ENCODE measurements around the gene LAMTOR1. TPM values are rescaled to one million over a fixed set of nuclear protein-coding genes. Genes with fewer than 3 reads are reported as not detected.

Gene LAMTOR1
- polyA plus RNA-seq, 2 of the 4 experiments (the other 2 are of a cell fraction) = 66.1 to 119 TPM

- no peak overlapping the region for H3K27ac ChIP-seq
- ATAC-seq = no peak; a peak in 1 of 6 replicates
Observed at GRCh38 chr11:72058416-72059034, 44.6 kb downstream of the LAMTOR1 start.

DNA sequence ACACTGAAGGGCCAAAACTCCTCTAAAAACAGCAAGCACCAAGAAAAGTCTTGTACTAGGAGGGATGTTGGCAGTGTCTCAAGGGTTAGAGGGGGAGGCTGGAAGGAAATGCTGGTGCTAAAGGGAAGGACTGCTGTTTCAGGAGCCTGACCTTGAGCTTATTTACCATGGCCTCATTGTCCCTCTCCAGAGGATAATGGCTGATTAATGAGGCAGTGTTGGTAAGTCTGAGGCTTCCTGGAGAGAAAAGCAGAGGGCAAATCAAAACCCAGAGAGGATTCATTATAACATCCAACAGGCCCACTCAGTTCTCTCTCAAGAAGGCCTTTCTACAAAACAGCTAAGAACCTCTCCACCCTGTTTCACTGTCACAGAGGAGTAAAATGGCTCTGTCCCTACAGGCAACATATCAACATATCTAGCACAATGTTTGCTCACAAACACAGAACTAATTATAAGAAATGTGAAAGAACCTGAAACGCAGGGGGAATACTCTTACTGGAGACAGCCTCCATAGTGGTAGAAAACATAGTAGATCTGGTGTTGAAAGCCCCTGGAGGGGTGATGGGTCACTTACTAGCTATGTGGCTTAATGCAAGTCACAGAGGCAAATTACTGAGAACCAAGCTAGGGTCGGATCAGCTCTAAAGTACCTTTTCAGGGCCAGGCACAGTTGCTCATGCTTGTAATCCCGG lies 54.2 kb downstream of the LAMTOR1 start:
- ATAC-seq = no peak
- Histone ChIP-seq H3K27ac (no peak overlapping the region), H3K4me1 (no peaks in the 10 kb centered on the region), H3K4me3 (no peak overlapping the region), H3K9me3 (no peaks in the 10 kb centered on the region), H3K4me2 (no peak overlapping the region)
- POLR2A ChIA-PET = interaction anchor here (0.7 kb wide), 1 partner anchor 20 kb away, joined by 3 read pairs; no protein-coding TSS in a partner anchor
- DNase-seq (ENCODE audit: low read depth in 1 of 2, low spot score in 1 of 2) = no peak
- CTCF ChIA-PET = interaction anchor here (0.6 to 2.2 kb wide), 9 partner anchors 8 to 72 kb away, joined by 3 to 11 read pairs (median 3); no protein-coding TSS in a partner anchor
- no peak for FAIRE-seq
- no peak for TF ChIP-seq RAD21 (conservative IDR thresholded peaks at IDR 0.05 in 1 of 2, IDR thresholded peaks at IDR 0.05 in 1 of 2)
- no peak for TF ChIP-seq BCL3 (IDR thresholded peaks at IDR 0.05)
- TF ChIP-seq HEYL (CRISPR knock-in tag; IDR thresholded peaks at IDR 0.05) = no peak
- no peak for TF ChIP-seq REST (IDR thresholded peaks at IDR 0.05)
- no peak for TF ChIP-seq POLR2A (IDR thresholded peaks at IDR 0.05; ENCODE audit: low read length)
- no peak for TF ChIP-seq EHF (CRISPR knock-in tag; IDR thresholded peaks at IDR 0.05)
- TF ChIP-seq TFCP2L1 (CRISPR knock-in tag; IDR thresholded peaks at IDR 0.05) = no peak
- WGBS (ENCODE audit: missing lambda C conversion rate) = 93% methylated on average over 3 of the region's 3 CpGs

More at GRCh38 chr11:72058416-72059034, 44.6 kb downstream of the LAMTOR1 start:
- Histone ChIP-seq H3K9me3 (no peaks in the 10 kb centered on the region), H3K4me1 (no peaks in the 10 kb centered on the region), H3K4me2 (no peak overlapping the region), H3K4me3 (no peak overlapping the region)
- no peak for DNase-seq (ENCODE audit: low read depth in 1 of 2, low spot score in 1 of 2)
- no peak for TF ChIP-seq SREBF2 (IDR thresholded peaks at IDR 0.05)
- no peak for TF ChIP-seq BCL3 (IDR thresholded peaks at IDR 0.05)
- no peak for TF ChIP-seq EP300 (IDR thresholded peaks at IDR 0.05)
- no peak for TF ChIP-seq FOXS1 (CRISPR knock-in tag; IDR thresholded peaks at IDR 0.05)
- no peak for TF ChIP-seq ELK1 (IDR thresholded peaks at IDR 0.05; ENCODE audit: low read depth, low read length)
- TF ChIP-seq MAX (IDR thresholded peaks at IDR 0.05) = no peak
- no peak for TF ChIP-seq POLR2AphosphoS2 (conservative IDR thresholded peaks at IDR 0.05; ENCODE audit: low read length)
- TF ChIP-seq RCOR1 (IDR thresholded peaks at IDR 0.05; ENCODE audit: low read depth, low read length) = no peak
- TF ChIP-seq HOXA7 (CRISPR knock-in tag; IDR thresholded peaks at IDR 0.05) = no peak
- no peak for TF ChIP-seq NFE2L2 (conservative IDR thresholded peaks at IDR 0.05; ENCODE audit: low read length)
- POLR2A ChIA-PET = no interaction called here
- no peak for FAIRE-seq
- 87% methylated on average over 3 of the region's 3 CpGs for WGBS (ENCODE audit: missing lambda C conversion rate)
- CTCF ChIA-PET = interaction anchor here (0.6 to 3.6 kb wide), 6 partner anchors 8 to 1003 kb away, joined by 3 to 15 read pairs (median 7); no protein-coding TSS in a partner anchor

Small RNA genes within 50 kb of the gene (small RNA-seq; reads per million reads assigned to genes)
- gene MIR3165 = 0 to 2.6 (median 0) reads per million in 6 experiments
- 0 reads per million in 6 experiments for gene RNU6-72P

Other genes starting within 250 kb of the LAMTOR1 start
- gene DEFB131B, start 224.8 kb downstream of the LAMTOR1 start, polyA plus RNA-seq (2011; rRNA removed) = not detected in 2 replicates
- not detected in 3 replicates for gene DEFB131B, start 224.8 kb downstream of the LAMTOR1 start, polyA plus RNA-seq (2017; fragmentation: RNase III; extraction: RNeasy Plus Mini Kit Qiagen cat#74134 plus additional on column Dnase treatment)
- gene XNDC1N, start 174.7 kb downstream of the LAMTOR1 start, polyA plus RNA-seq (2011; rRNA removed) = 6.9 and 7.6 TPM in 2 replicates
- gene XNDC1N, start 174.7 kb downstream of the LAMTOR1 start, polyA plus RNA-seq (2017; fragmentation: RNase III; extraction: RNeasy Plus Mini Kit Qiagen cat#74134 plus additional on column Dnase treatment) = 4.3 to 5.0 TPM (median 4.9 TPM) in 3 replicates
- 102 and 105 TPM in 2 replicates for gene RNF121, start 174.3 kb downstream of the LAMTOR1 start, polyA plus RNA-seq (2011; rRNA removed)
- 79.0 to 87.2 TPM (median 80.3 TPM) in 3 replicates for gene RNF121, start 174.3 kb downstream of the LAMTOR1 start, polyA plus RNA-seq (2017; fragmentation: RNase III; extraction: RNeasy Plus Mini Kit Qiagen cat#74134 plus additional on column Dnase treatment)
- 7.6 and 7.7 TPM in 2 replicates for gene IL18BP, start 104.4 kb downstream of the LAMTOR1 start, polyA plus RNA-seq (2011; rRNA removed)
- gene IL18BP, start 104.4 kb downstream of the LAMTOR1 start, polyA plus RNA-seq (2017; fragmentation: RNase III; extraction: RNeasy Plus Mini Kit Qiagen cat#74134 plus additional on column Dnase treatment) = 6.0 to 7.9 TPM (median 6.6 TPM) in 3 replicates
- gene NUMA1, start 22.8 kb downstream of the LAMTOR1 start, polyA plus RNA-seq (2011; rRNA removed) = 51.5 and 64.6 TPM in 2 replicates
- gene NUMA1, start 22.8 kb downstream of the LAMTOR1 start, polyA plus RNA-seq (2017; fragmentation: RNase III; extraction: RNeasy Plus Mini Kit Qiagen cat#74134 plus additional on column Dnase treatment) = 56.3 to 65.8 TPM (median 64.5 TPM) in 3 replicates
- 14.3 and 16.3 TPM in 2 replicates for gene LRRC51, start 22.4 kb downstream of the LAMTOR1 start, polyA plus RNA-seq (2011; rRNA removed)
- gene LRRC51, start 22.4 kb downstream of the LAMTOR1 start, polyA plus RNA-seq (2017; fragmentation: RNase III; extraction: RNeasy Plus Mini Kit Qiagen cat#74134 plus additional on column Dnase treatment) = 8.2 to 10.1 TPM (median 9.1 TPM) in 3 replicates
- not detected in 2 replicates for gene TOMT, start 2.6 kb upstream of the LAMTOR1 start, polyA plus RNA-seq (2011; rRNA removed)
- not detected in 3 replicates for gene TOMT, start 2.6 kb upstream of the LAMTOR1 start, polyA plus RNA-seq (2017; fragmentation: RNase III; extraction: RNeasy Plus Mini Kit Qiagen cat#74134 plus additional on column Dnase treatment)
- gene ANAPC15, start 9.4 kb upstream of the LAMTOR1 start, polyA plus RNA-seq (2011; rRNA removed) = 48.5 and 88.2 TPM in 2 replicates
- 96.2 to 103 TPM (median 97.5 TPM) in 3 replicates for gene ANAPC15, start 9.4 kb upstream of the LAMTOR1 start, polyA plus RNA-seq (2017; fragmentation: RNase III; extraction: RNeasy Plus Mini Kit Qiagen cat#74134 plus additional on column Dnase treatment)
- gene FOLR3, start 32.4 kb upstream of the LAMTOR1 start, polyA plus RNA-seq (2011; rRNA removed) = not detected in 2 replicates
- 0.29 to 0.36 TPM in 2 of 3 replicates, not detected in the other for gene FOLR3, start 32.4 kb upstream of the LAMTOR1 start, polyA plus RNA-seq (2017; fragmentation: RNase III; extraction: RNeasy Plus Mini Kit Qiagen cat#74134 plus additional on column Dnase treatment)
- 0.22 and 0.25 TPM in 2 replicates for gene FOLR1, start 88.8 kb upstream of the LAMTOR1 start, polyA plus RNA-seq (2011; rRNA removed)
- gene FOLR1, start 88.8 kb upstream of the LAMTOR1 start, polyA plus RNA-seq (2017; fragmentation: RNase III; extraction: RNeasy Plus Mini Kit Qiagen cat#74134 plus additional on column Dnase treatment) = 0.08 to 0.12 TPM (median 0.09 TPM) in 3 replicates
- not detected in 2 replicates for gene FOLR2, start 113.5 kb upstream of the LAMTOR1 start, polyA plus RNA-seq (2011; rRNA removed)
- not detected in 3 replicates for gene FOLR2, start 113.5 kb upstream of the LAMTOR1 start, polyA plus RNA-seq (2017; fragmentation: RNase III; extraction: RNeasy Plus Mini Kit Qiagen cat#74134 plus additional on column Dnase treatment)
- gene INPPL1, start 121.5 kb upstream of the LAMTOR1 start, polyA plus RNA-seq (2011; rRNA removed) = 67.4 and 84.8 TPM in 2 replicates
- gene INPPL1, start 121.5 kb upstream of the LAMTOR1 start, polyA plus RNA-seq (2017; fragmentation: RNase III; extraction: RNeasy Plus Mini Kit Qiagen cat#74134 plus additional on column Dnase treatment) = 94.5 to 117 TPM (median 103 TPM) in 3 replicates
- not detected in 2 replicates for gene PHOX2A, start 140.9 kb upstream of the LAMTOR1 start, polyA plus RNA-seq (2011; rRNA removed)
- not detected in 3 replicates for gene PHOX2A, start 140.9 kb upstream of the LAMTOR1 start, polyA plus RNA-seq (2017; fragmentation: RNase III; extraction: RNeasy Plus Mini Kit Qiagen cat#74134 plus additional on column Dnase treatment)